ENCODE results near the gene DDX47. TPM values are rescaled to one million over a fixed set of nuclear protein-coding genes. Genes with fewer than 3 reads are reported as not detected.

The DDX47 gene
- total and polyA plus RNA-seq, 4 donors: 28.2 to 79.2 (median 40.4) TPM

DNA sequence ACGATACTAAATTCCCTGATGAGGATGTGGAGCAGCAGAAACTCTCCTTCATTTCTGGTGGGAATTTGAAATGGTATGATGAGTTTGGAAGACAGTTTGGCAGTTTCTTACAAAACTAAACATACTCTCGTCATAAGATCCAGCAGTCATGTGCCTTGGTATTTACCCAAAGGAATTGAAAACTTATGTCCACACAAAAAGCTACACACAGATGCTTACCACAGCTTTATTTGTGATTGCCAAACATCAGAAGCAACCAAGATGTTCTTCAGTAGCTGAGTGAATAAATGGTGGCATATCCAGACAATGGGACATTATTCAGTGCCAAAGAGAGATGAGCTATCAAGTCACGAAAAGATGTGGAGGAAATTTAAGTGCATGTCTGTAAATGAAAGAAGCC, 38.4 kb upstream of the DDX47 start:
- ATAC-seq (ENCODE audit: insufficient read depth, low FRiP score): no peak
- H3K27me3 ChIP-seq (ENCODE audit: control insufficient read depth in 3 of 3, insufficient read depth in 3 of 3, low read length in 2 of 3): no peaks in the 10 kb centered on the region
- WGBS, 2 donors: 81 to 86% methylated on average over 3 of the region's 3 CpGs

DNA sequence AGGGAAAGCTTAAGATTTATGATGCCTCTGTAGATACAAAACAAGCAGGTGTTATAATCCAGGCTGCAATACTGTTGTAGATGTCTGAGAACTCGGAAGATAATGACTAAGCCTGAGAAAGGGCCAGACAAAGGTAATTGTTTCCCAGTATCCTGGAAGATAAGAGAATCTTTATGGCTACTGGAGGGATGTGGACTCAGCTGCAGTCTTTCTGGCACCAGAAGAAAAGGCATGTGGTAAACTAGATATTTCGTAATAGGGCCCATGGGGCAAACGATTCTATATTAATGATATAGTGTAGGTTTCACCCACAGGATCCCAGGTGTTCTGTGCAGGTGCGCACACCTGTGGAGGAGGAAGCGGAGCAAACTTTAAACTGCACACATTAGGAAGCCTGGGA, 36.9 kb upstream of the DDX47 start:
- DNase-seq: no peak
- no peak overlapping the region for H3K9ac ChIP-seq (ENCODE audit: insufficient read depth in 1 of 2, low read length in 2 of 2)
- WGBS, 2 donors: 63 to 64% methylated on average over 5 of the region's 5 CpGs
- TF ChIP-seq, protein P1, sequence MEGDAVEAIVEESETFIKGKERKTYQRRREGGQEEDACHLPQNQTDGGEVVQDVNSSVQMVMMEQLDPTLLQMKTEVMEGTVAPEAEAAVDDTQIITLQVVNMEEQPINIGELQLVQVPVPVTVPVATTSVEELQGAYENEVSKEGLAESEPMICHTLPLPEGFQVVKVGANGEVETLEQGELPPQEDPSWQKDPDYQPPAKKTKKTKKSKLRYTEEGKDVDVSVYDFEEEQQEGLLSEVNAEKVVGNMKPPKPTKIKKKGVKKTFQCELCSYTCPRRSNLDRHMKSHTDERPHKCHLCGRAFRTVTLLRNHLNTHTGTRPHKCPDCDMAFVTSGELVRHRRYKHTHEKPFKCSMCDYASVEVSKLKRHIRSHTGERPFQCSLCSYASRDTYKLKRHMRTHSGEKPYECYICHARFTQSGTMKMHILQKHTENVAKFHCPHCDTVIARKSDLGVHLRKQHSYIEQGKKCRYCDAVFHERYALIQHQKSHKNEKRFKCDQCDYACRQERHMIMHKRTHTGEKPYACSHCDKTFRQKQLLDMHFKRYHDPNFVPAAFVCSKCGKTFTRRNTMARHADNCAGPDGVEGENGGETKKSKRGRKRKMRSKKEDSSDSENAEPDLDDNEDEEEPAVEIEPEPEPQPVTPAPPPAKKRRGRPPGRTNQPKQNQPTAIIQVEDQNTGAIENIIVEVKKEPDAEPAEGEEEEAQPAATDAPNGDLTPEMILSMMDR (IDR thresholded peaks at IDR 0.05; ENCODE audit: control extremely low read depth, extremely low read depth): no peak
- H3K4me1 ChIP-seq (ENCODE audit: control insufficient read depth in 5 of 5, insufficient read depth in 5 of 5, low read length in 5 of 5): peaks cover 0 to 5% (median 0%) of the 10 kb centered on the region in 5 donors
- no peak for ATAC-seq (ENCODE audit: insufficient read depth, low FRiP score)
- H3K9me3 ChIP-seq (ENCODE audit: control insufficient read depth in 4 of 4, insufficient read depth in 3 of 4, low read length in 3 of 4): no peaks in the 10 kb centered on the region
- H3K36me3 ChIP-seq (ENCODE audit: control insufficient read depth in 4 of 4, insufficient read depth in 4 of 4, low read length in 4 of 4): peaks cover 0 to 2% (median 0%) of the 10 kb centered on the region in 4 donors
- H3K4me3 ChIP-seq: no peak overlapping the region
- no peaks in the 10 kb centered on the region for H3K27me3 ChIP-seq (ENCODE audit: control insufficient read depth in 3 of 3, insufficient read depth in 3 of 3, low read length in 2 of 3)
- no peak overlapping the region for H3K27ac ChIP-seq (ENCODE audit: low read depth in 1 of 2, low read length in 1 of 2)

More for the DNA sequence above, 38.4 kb upstream of the DDX47 start:
- Histone ChIP-seq H3K27ac (ENCODE audit: low read depth in 1 of 2, low read length in 1 of 2) (no peak overlapping the region), H3K9me3 (ENCODE audit: control insufficient read depth in 4 of 4, insufficient read depth in 3 of 4, low read length in 3 of 4) (peaks cover 0 to under 1% (median 0%) of the 10 kb centered on the region in 4 donors), H3K4me3 (no peak overlapping the region), H3K4me1 (ENCODE audit: control insufficient read depth in 5 of 5, insufficient read depth in 5 of 5, low read length in 5 of 5) (peaks cover 0 to 5% (median 0%) of the 10 kb centered on the region in 5 donors), H3K36me3 (ENCODE audit: control insufficient read depth in 4 of 4, insufficient read depth in 4 of 4, low read length in 4 of 4) (peaks cover 0 to 2% (median 0%) of the 10 kb centered on the region in 4 donors), H3K9ac (ENCODE audit: insufficient read depth in 1 of 2, low read length in 2 of 2) (no peak overlapping the region)
- no peak for DNase-seq
- TF ChIP-seq, protein P1 (IDR thresholded peaks at IDR 0.05; ENCODE audit: control extremely low read depth, extremely low read depth): no peak

DNA sequence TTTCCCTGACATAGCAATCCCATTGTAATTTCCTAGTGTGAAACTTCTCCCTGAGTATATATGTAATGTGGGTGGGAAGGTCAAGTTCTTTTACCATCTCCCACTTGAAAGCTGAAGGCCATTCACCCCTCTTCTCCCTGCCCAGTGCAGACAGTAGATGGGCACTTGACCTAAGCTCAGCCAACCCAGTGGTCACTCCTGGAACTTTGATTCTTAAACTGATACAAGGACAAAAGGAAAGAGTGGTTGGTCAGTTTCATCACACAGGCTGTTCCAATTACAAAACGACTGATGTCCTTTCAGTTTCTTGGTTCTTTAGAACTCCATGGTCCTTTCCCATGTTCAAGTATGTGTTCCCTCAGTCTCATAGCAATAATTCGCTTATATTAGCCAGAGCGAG, 36.1 kb upstream of the DDX47 start:
- DNase-seq: no peak
- WGBS, 2 donors: 77 to 83% methylated on average over 3 of the region's 3 CpGs

More for the DNA sequence above, 36.1 kb upstream of the DDX47 start:
- no peaks in the 10 kb centered on the region for H3K27me3 ChIP-seq (ENCODE audit: control insufficient read depth in 3 of 3, insufficient read depth in 3 of 3, low read length in 2 of 3)
- peaks cover 0 to 5% (median 0%) of the 10 kb centered on the region in 5 donors for H3K4me1 ChIP-seq (ENCODE audit: control insufficient read depth in 5 of 5, insufficient read depth in 5 of 5, low read length in 5 of 5)
- H3K27ac ChIP-seq (ENCODE audit: low read depth in 1 of 2, low read length in 1 of 2): no peak overlapping the region
- ATAC-seq (ENCODE audit: insufficient read depth, low FRiP score): no peak
- no peaks in the 10 kb centered on the region for H3K9me3 ChIP-seq (ENCODE audit: control insufficient read depth in 4 of 4, insufficient read depth in 3 of 4, low read length in 3 of 4)
- TF ChIP-seq, protein P1 (IDR thresholded peaks at IDR 0.05; ENCODE audit: control extremely low read depth, extremely low read depth): no peak
- H3K4me3 ChIP-seq: no peak overlapping the region
- peaks cover 0 to 2% (median 0%) of the 10 kb centered on the region in 4 donors for H3K36me3 ChIP-seq (ENCODE audit: control insufficient read depth in 4 of 4, insufficient read depth in 4 of 4, low read length in 4 of 4)
- no peak overlapping the region for H3K9ac ChIP-seq (ENCODE audit: insufficient read depth in 1 of 2, low read length in 2 of 2)
